RWPE2 (cell line): ENCODE results near the gene NEAT1.
A peak's percentile ranks its signal among the peaks of the same experiment; 100 is the strongest.

Experiments
- ATAC-seq: fragments of 200-7000 bp; cut with Tn5 transposase; 3 replicates; pipeline ENCODE4 v1.9.1; 2021; ENCODE audit warnings: low read depth
- DNase-seq: peaks from one replicate; pipeline ENCODE4 v3.0.0-alpha.2; 2020; ENCODE audit warnings: low spot score
- H3K27ac ChIP-seq: fragments of 450-650 bp; 2 replicates; pipeline ENCODE4 v1.5.1; 2017; ENCODE audit warnings: mild to moderate bottlenecking; ENCODE audit not compliant: poor library complexity, severe bottlenecking
- H3K27me3 ChIP-seq: fragments of 250-450 bp; sonication (Bioruptor Pico); 2 replicates; pipeline ENCODE4 v1.5.1; 2021; ENCODE audit warnings: mild to moderate bottlenecking, moderate library complexity; ENCODE audit not compliant: insufficient read depth, poor library complexity, severe bottlenecking
- H3K36me3 ChIP-seq: fragments of 250-450 bp; sonication (Bioruptor Pico); 2 replicates; pipeline ENCODE4 v1.5.1; 2020; ENCODE audit warnings: low read depth, mild to moderate bottlenecking, moderate library complexity
- H3K4me1 ChIP-seq: fragments of 250-450 bp; sonication (Bioruptor Pico); 2 replicates; pipeline ENCODE4 v1.5.1; 2021; ENCODE audit warnings: mild to moderate bottlenecking, moderate library complexity; ENCODE audit not compliant: insufficient read depth, poor library complexity, severe bottlenecking
- H3K4me3 ChIP-seq: fragments of 250-450 bp; sonication (Bioruptor Pico); 2 replicates; pipeline ENCODE4 v1.5.1; 2021; ENCODE audit warnings: mild to moderate bottlenecking, moderate library complexity; ENCODE audit not compliant: severe bottlenecking
- H3K9me3 ChIP-seq: fragments of 250-450 bp; sonication (Bioruptor Pico); 2 replicates; pipeline ENCODE4 v1.5.1; 2021; ENCODE audit warnings: mild to moderate bottlenecking, moderate library complexity; ENCODE audit not compliant: severe bottlenecking
- CTCF ChIP-seq: fragments of 450-650 bp; IDR thresholded peaks from one replicate; pipeline ENCODE4 v1.5.1; 2017; ENCODE audit warnings: mild to moderate bottlenecking, moderate library complexity; ENCODE audit not compliant: poor library complexity, severe bottlenecking

NEAT1 gene

GRCh38 chr11:65442842-65443331, 20.3 kb downstream of the NEAT1 start:
- H3K36me3 ChIP-seq, result peaks cover 75% of the 10 kb centered on the region
- peak overlapping the region; percentile 32 for H3K27ac ChIP-seq

GRCh38 chr11:65444314-65445051, 21.9 kb downstream of the NEAT1 start:
- TF ChIP-seq CTCF, result no peak
- Histone ChIP-seq H3K36me3 (peaks cover 59% of the 10 kb centered on the region), H3K9me3 (no peaks in the 10 kb centered on the region), H3K4me1 (no peaks in the 10 kb centered on the region), H3K27ac (peak overlapping the region; percentile 32), H3K27me3 (no peaks in the 10 kb centered on the region), H3K4me3 (no peak overlapping the region)
- no peak for ATAC-seq
- no peak for DNase-seq

More at GRCh38 chr11:65442842-65443331, 20.3 kb downstream of the NEAT1 start:
- DNase-seq (no peak), ATAC-seq (no peak)
- no peak overlapping the region for H3K4me3 ChIP-seq
- H3K4me1 ChIP-seq, result no peaks in the 10 kb centered on the region
- no peaks in the 10 kb centered on the region for H3K27me3 ChIP-seq
- no peak for TF ChIP-seq CTCF
- no peaks in the 10 kb centered on the region for H3K9me3 ChIP-seq

- ATAC-seq (peak; percentile 1; the same call in 1 of the 3 replicates), DNase-seq (no peak)
- no peak for TF ChIP-seq CTCF
- peaks cover 52% of the 10 kb centered on the region for H3K36me3 ChIP-seq
- peak overlapping the region; percentile 32 for H3K27ac ChIP-seq
- H3K4me1 ChIP-seq, result no peaks in the 10 kb centered on the region
- no peaks in the 10 kb centered on the region for H3K9me3 ChIP-seq
- H3K4me3 ChIP-seq, result no peak overlapping the region
- H3K27me3 ChIP-seq, result no peaks in the 10 kb centered on the region
These were observed 22.6 kb downstream of the NEAT1 start for GRCh38 chr11:65445101-65445603.

GRCh38 chr11:65445604-65446445, 23.2 kb downstream of the NEAT1 start:
- TF ChIP-seq CTCF, result no peak
- no peaks in the 10 kb centered on the region for H3K4me1 ChIP-seq
- no peak overlapping the region for H3K4me3 ChIP-seq
- H3K27me3 ChIP-seq, result no peaks in the 10 kb centered on the region
- no peak for DNase-seq
- peak; percentile 22 for ATAC-seq
- H3K9me3 ChIP-seq, result no peaks in the 10 kb centered on the region
- peaks cover 45% of the 10 kb centered on the region for H3K36me3 ChIP-seq
- peak overlapping the region; percentile 30 for H3K27ac ChIP-seq
